ENCODE results near the gene RHEBL1. TPM values are rescaled to one million over a fixed set of nuclear protein-coding genes. Genes with fewer than 3 reads are reported as not detected.

The RHEBL1 gene
- total and polyA plus RNA-seq, 4 donors = 0.29 to 1.2 (median 0.36) TPM; not detected in 1

DNA sequence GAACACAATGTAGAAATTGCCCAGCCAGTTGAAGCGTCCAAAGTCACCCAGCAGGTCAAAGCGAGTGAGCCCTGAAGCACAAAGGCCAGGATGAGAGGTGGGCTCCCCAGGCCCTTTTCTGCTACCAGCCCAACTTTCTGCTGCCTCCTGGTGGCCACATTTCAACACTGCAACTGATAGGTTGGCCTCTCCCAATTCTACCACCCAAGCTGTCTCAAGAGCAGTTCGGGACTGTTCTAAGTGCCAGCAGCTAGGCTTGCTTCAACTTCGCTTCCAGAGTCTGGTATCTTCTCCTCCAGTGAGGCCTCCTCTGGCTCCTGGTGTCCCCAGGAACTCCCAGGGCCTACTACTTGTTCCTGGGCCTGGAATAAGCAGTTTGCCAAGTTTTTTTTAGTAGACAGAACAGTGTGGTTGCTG, 28.3 kb upstream of the RHEBL1 start:
- DNase-seq (ENCODE audit: low spot score) = peak; percentile 65
- Histone ChIP-seq H3K9me3 (ENCODE audit: control insufficient read depth in 4 of 4, low read length in 3 of 4) (no peaks in the 10 kb centered on the region), H3K36me3 (ENCODE audit: control insufficient read depth in 4 of 4, insufficient read depth in 3 of 4, low read depth in 1 of 4, low read length in 3 of 4) (peaks cover 6 to 49% (median 41%) of the 10 kb centered on the region in 4 donors), H3K4me1 (ENCODE audit: control insufficient read depth in 4 of 4, insufficient read depth in 4 of 4, low read length in 3 of 4) (peaks cover 0 to 10% (median 6%) of the 10 kb centered on the region in 4 donors), H3K27me3 (ENCODE audit: control insufficient read depth in 4 of 4, insufficient read depth in 4 of 4, low read length in 3 of 4) (peaks cover 0 to 2% (median 0%) of the 10 kb centered on the region in 4 donors), H3K4me3 (ENCODE audit: low read depth in 1 of 3, low read length in 3 of 3) (no peak overlapping the region), H3K27ac (ENCODE audit: low read depth in 1 of 2, low read length in 2 of 2) (no peak overlapping the region), H3K9ac (ENCODE audit: low read depth in 1 of 2, low read length in 2 of 2) (no peak overlapping the region)
- TF ChIP-seq HNF4G (IDR thresholded peaks at IDR 0.05) = no peak
- peak; percentile 44 to 68 for TF ChIP-seq RAD21 (IDR thresholded peaks at IDR 0.05)
- TF ChIP-seq, protein P1, sequence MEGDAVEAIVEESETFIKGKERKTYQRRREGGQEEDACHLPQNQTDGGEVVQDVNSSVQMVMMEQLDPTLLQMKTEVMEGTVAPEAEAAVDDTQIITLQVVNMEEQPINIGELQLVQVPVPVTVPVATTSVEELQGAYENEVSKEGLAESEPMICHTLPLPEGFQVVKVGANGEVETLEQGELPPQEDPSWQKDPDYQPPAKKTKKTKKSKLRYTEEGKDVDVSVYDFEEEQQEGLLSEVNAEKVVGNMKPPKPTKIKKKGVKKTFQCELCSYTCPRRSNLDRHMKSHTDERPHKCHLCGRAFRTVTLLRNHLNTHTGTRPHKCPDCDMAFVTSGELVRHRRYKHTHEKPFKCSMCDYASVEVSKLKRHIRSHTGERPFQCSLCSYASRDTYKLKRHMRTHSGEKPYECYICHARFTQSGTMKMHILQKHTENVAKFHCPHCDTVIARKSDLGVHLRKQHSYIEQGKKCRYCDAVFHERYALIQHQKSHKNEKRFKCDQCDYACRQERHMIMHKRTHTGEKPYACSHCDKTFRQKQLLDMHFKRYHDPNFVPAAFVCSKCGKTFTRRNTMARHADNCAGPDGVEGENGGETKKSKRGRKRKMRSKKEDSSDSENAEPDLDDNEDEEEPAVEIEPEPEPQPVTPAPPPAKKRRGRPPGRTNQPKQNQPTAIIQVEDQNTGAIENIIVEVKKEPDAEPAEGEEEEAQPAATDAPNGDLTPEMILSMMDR (IDR thresholded peaks at IDR 0.05; ENCODE audit: low read depth, low read length, missing input control) = peak; percentile 72
- no peak for TF ChIP-seq GABPA (IDR thresholded peaks at IDR 0.05 in 1 of 2, conservative IDR thresholded peaks at IDR 0.05 in 1 of 2)
- 75% methylated on average over 4 of the region's 4 CpGs for WGBS

DNA sequence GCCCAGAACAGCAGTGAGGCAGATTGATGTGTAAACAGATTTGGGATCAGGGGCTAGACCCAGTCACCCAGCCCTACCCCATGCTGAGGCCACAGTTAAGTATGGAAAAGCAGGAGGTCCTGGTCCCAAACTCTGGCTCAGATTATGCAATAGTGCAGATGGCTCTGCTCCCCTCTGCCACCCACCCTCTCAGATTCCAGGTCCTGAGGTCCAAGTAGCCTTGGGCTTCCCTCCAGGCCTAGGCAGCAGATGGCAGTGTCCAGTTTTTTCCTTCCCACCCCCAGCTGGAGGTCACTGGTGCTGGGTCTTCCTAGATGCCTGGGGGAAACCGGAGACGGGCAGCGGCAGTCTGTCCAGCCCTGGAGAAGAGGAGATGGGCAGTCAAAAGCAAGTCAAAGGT, 27.6 kb upstream of the RHEBL1 start:
- no peak overlapping the region for H3K27ac ChIP-seq (ENCODE audit: low read depth in 1 of 2, low read length in 2 of 2)
- no peaks in the 10 kb centered on the region for H3K9me3 ChIP-seq (ENCODE audit: control insufficient read depth in 4 of 4, low read length in 3 of 4)
- H3K27me3 ChIP-seq (ENCODE audit: control insufficient read depth in 4 of 4, insufficient read depth in 4 of 4, low read length in 3 of 4) = peaks cover 0 to 2% (median 2%) of the 10 kb centered on the region in 4 donors
- WGBS = 88% methylated on average over 3 of the region's 3 CpGs
- H3K4me3 ChIP-seq (ENCODE audit: low read depth in 1 of 3, low read length in 3 of 3) = no peak overlapping the region
- H3K9ac ChIP-seq (ENCODE audit: low read depth in 1 of 2, low read length in 2 of 2) = no peak overlapping the region
- no peak for DNase-seq (ENCODE audit: low spot score)
- H3K36me3 ChIP-seq (ENCODE audit: control insufficient read depth in 4 of 4, insufficient read depth in 3 of 4, low read depth in 1 of 4, low read length in 3 of 4) = peaks cover 4 to 44% (median 38%) of the 10 kb centered on the region in 4 donors
- H3K4me1 ChIP-seq (ENCODE audit: control insufficient read depth in 4 of 4, insufficient read depth in 4 of 4, low read length in 3 of 4) = peaks cover 2 to 10% (median 8%) of the 10 kb centered on the region in 4 donors
- TF ChIP-seq GABPA (IDR thresholded peaks at IDR 0.05 in 1 of 2, conservative IDR thresholded peaks at IDR 0.05 in 1 of 2) (no peak), NR2F2 (IDR thresholded peaks at IDR 0.05) (no peak), HNF4G (IDR thresholded peaks at IDR 0.05) (no peak), SP1 (IDR thresholded peaks at IDR 0.05) (no peak), RXRA (IDR thresholded peaks at IDR 0.05) (no peak), TAF1 (conservative IDR thresholded peaks at IDR 0.05) (no peak), EGR1 (IDR thresholded peaks at IDR 0.05; ENCODE audit: low read depth in 2 of 2) (no peak)
- TF ChIP-seq, protein P1 (IDR thresholded peaks at IDR 0.05; ENCODE audit: low read depth, low read length, missing input control) = no peak
- TF ChIP-seq, protein P2, sequence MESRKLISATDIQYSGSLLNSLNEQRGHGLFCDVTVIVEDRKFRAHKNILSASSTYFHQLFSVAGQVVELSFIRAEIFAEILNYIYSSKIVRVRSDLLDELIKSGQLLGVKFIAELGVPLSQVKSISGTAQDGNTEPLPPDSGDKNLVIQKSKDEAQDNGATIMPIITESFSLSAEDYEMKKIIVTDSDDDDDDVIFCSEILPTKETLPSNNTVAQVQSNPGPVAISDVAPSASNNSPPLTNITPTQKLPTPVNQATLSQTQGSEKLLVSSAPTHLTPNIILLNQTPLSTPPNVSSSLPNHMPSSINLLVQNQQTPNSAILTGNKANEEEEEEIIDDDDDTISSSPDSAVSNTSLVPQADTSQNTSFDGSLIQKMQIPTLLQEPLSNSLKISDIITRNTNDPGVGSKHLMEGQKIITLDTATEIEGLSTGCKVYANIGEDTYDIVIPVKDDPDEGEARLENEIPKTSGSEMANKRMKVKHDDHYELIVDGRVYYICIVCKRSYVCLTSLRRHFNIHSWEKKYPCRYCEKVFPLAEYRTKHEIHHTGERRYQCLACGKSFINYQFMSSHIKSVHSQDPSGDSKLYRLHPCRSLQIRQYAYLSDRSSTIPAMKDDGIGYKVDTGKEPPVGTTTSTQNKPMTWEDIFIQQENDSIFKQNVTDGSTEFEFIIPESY (IDR thresholded peaks at IDR 0.05) = no peak
- TF ChIP-seq, protein P3, sequence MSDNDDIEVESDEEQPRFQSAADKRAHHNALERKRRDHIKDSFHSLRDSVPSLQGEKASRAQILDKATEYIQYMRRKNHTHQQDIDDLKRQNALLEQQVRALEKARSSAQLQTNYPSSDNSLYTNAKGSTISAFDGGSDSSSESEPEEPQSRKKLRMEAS (IDR thresholded peaks at IDR 0.05) = no peak
